ENCODE data around the gene RBM10.
A peak's percentile ranks its signal among the peaks of the same experiment; 100 is the strongest.

RBM10 gene

DNA sequence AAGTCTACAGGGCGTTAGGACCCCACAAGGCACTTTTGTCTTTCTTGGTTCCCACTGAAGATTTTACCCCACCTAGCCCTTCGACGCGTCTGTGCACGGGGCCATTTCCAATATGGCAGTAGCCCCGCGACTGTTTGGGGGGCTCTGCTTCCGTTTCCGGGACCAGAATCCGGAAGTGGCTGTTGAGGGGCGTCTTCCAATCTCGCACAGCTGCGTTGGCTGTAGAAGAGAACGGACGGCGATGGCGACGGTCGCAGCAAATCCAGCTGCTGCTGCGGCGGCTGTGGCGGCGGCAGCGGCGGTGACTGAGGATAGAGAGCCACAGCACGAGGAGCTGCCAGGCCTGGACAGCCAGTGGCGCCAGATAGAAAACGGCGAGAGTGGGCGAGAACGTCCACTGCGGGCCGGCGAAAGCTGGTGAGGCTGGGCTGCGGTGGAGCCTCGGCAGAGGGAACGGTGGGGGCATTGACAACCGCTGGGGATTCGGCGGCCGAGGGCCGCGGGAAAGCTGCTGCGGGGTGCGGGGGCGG lies 87.8 kb downstream of the RBM10 start, which contains the start of gene USP11:
TSS of gene USP11 (plus strand) at position 207 of the 530 bp plus-strand sequence. CDS start at position 242, 35 bp downstream.
- TF ChIP-seq, protein P1, sequence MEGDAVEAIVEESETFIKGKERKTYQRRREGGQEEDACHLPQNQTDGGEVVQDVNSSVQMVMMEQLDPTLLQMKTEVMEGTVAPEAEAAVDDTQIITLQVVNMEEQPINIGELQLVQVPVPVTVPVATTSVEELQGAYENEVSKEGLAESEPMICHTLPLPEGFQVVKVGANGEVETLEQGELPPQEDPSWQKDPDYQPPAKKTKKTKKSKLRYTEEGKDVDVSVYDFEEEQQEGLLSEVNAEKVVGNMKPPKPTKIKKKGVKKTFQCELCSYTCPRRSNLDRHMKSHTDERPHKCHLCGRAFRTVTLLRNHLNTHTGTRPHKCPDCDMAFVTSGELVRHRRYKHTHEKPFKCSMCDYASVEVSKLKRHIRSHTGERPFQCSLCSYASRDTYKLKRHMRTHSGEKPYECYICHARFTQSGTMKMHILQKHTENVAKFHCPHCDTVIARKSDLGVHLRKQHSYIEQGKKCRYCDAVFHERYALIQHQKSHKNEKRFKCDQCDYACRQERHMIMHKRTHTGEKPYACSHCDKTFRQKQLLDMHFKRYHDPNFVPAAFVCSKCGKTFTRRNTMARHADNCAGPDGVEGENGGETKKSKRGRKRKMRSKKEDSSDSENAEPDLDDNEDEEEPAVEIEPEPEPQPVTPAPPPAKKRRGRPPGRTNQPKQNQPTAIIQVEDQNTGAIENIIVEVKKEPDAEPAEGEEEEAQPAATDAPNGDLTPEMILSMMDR (IDR thresholded peaks at IDR 0.05; ENCODE audit: low read depth, low read length, missing control alignments) = no peak

DNA sequence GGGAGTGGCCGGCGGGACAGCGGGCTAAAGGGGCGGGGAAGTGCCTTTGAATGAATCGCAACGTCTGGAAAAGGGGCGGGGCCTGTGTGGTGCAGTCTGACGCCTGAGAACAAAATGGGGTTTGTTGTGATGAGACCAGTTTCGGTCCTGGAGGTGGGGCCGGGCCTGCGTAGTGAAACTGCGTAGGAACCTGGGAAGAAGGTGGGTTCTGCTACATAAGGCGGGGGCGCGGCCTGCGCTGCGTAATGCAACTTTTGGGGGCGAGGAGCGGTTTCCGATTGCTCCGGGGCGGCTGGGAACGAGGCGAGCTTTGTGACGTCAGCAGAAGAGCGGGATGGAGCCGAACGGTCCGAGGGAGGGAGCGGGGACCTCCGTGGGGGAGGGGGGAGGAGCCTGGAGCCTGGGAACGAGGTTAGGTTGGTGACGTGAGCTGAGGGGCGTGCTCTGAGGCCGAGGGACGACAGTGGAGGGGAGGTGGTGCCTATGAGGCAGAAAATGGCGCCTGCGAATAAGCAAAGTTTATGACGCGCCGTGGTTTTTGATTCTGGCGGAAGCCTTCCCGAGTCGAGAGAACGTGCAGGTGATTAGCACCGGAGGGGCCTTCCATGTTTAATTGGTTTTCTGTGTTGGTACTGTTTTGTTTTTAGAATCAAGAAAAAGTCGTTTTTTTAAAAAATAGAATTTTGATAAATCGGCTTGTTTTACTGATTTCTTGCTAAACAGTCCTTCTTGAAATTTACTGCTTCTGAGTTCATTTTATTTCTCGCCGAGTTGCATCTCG lies 88.5 kb downstream of the RBM10 start:
- DNase-seq (ENCODE audit: low read depth) = peak; percentile 86
- peak overlapping the region; percentile 78 for H3K4me3 ChIP-seq (ENCODE audit: low read depth, low read length)
- TF ChIP-seq, protein P1 (IDR thresholded peaks at IDR 0.05; ENCODE audit: low read depth, low read length, missing control alignments) = no peak

More for the DNA sequence above, 87.8 kb downstream of the RBM10 start, which contains the start of gene USP11:
- peak within 1 kb of the TSS; percentile 78 for H3K4me3 ChIP-seq (ENCODE audit: low read depth, low read length)
- DNase-seq (ENCODE audit: low read depth) = peak; percentile 29

DNA sequence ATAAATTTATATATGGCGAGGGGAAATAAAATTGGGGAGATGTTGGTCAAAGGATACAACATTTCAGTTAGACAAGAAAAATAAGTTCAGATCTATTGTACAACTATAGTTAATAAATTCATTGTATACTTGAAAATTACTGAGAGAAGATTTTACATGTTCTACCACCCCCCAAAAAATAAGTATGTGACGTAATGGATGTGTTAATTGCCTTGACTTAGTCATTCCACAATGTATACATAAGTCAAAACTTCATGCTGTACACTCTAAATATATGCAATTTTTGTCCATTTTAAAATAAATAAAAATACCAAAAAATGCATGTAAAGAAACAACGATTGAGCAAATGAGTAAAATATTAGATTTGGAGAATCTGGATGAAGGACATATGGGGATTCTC lies 89.6 kb downstream of the RBM10 start:
- H3K4me3 ChIP-seq (ENCODE audit: low read depth, low read length) = no peak overlapping the region; the same call in 1 of the 2 replicates
- TF ChIP-seq, protein P1 (IDR thresholded peaks at IDR 0.05; ENCODE audit: low read depth, low read length, missing control alignments) = no peak
- no peak for DNase-seq (ENCODE audit: low read depth)

DNA sequence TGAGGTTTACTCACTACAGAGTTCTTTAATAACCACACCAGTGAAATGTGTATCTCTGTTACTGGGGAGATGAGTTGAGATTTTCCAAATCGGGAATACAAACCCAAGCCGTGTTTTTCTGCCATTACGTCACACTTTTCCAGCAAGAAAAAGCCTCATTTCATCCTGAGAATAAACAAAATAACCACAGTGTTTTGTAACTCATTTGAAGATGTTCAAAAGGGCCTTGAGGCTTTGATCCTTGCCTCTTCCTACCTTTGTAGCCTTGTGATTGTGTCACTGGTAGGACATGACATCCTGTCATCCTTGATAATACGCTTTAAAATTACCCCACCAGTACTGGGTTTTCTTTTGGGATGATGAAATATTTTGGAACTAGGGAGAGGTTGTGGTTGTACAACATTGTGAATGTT lies 90.7 kb downstream of the RBM10 start:
- DNase-seq (ENCODE audit: low read depth) = no peak
- H3K4me3 ChIP-seq (ENCODE audit: low read depth, low read length) = no peak overlapping the region
- TF ChIP-seq, protein P1 (IDR thresholded peaks at IDR 0.05; ENCODE audit: low read depth, low read length, missing control alignments) = no peak
